Coronary artery (tissue), 2 donors: ENCODE measurements around the gene DICER1.

ENCODE experiments used
- DNase-seq: peaks from one replicate; pipeline ENCODE4 v3.0.0-alpha.2; 2017; ENCODE audit warnings: low spot score
- H3K27ac ChIP-seq, 2 donors: fragments of 200-600 bp; sonication (generic); one replicate each; pipeline ENCODE4 v1.5.1; 2016 to 2019
- H3K4me3 ChIP-seq: fragments of 200-600 bp; sonication (generic); 2 replicates; pipeline ENCODE4 v1.5.1; 2016; ENCODE audit warnings: mild to moderate bottlenecking, moderate library complexity
- TF ChIP-seq, protein P1 (sequence below): fragments of 200-600 bp; sonication (generic); IDR thresholded peaks from one replicate; pipeline ENCODE4 v1.5.1; 2019; ENCODE audit warnings: antibody characterized with exemption

Gene DICER1

DNA sequence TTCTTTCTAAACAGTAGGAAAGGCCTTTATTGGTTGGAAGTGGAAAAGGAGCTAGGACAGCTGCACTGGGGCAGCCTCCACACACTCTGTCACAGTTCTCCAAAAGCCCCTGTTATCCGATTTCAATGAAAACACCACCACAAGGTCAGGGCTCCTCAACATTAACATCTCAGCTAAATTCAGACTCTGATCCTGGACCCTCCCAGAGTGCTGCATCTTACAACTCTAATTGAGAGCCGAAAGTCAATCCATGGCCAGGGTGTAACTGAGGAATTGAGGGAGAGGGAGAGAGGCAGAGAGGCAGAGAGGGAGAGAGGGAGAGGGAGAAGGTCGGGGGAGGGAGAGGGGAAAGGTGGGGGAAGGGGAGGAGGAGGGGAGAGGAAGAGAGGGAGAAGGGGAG lies 32.1 kb downstream of the DICER1 start:
- H3K27ac ChIP-seq: no peak overlapping the region
- no peak for DNase-seq
- TF ChIP-seq, protein P1, sequence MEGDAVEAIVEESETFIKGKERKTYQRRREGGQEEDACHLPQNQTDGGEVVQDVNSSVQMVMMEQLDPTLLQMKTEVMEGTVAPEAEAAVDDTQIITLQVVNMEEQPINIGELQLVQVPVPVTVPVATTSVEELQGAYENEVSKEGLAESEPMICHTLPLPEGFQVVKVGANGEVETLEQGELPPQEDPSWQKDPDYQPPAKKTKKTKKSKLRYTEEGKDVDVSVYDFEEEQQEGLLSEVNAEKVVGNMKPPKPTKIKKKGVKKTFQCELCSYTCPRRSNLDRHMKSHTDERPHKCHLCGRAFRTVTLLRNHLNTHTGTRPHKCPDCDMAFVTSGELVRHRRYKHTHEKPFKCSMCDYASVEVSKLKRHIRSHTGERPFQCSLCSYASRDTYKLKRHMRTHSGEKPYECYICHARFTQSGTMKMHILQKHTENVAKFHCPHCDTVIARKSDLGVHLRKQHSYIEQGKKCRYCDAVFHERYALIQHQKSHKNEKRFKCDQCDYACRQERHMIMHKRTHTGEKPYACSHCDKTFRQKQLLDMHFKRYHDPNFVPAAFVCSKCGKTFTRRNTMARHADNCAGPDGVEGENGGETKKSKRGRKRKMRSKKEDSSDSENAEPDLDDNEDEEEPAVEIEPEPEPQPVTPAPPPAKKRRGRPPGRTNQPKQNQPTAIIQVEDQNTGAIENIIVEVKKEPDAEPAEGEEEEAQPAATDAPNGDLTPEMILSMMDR: no peak

DNA sequence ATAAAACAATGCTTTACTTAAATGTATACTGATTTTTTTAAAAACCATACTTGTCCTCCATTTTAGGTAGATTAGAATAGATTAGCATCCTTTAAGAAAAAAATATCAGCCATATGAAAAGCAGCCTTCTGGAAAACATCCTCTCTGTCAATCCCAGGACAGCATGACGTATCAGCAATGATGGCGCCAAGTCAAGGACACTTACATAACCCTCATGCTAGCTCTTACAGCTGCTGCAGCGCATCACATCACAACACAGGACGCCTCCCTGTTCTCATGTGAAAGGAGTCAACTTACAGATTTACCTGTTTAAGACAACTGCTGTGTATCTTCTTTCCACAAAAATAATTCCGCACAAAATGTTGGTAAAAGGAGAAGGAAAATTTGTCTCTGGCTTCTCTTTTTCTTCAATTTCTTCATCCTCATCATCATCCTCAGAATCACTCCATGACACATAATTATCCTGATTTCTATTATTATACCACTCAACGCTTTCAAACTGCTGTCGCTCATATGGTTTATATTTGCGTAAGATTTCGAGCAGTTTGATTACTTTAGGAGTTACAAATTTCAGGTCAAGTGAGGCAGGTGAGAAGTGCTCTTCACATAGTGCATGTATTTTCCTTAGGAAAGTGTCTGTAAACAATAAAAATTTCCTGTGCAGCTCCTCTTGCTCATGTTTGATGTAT lies 33.3 kb downstream of the DICER1 start:
- no peak overlapping the region for H3K27ac ChIP-seq
- TF ChIP-seq, protein P1: no peak
- no peak overlapping the region for H3K4me3 ChIP-seq
- DNase-seq: no peak

More for the DNA sequence above, 32.1 kb downstream of the DICER1 start:
- H3K4me3 ChIP-seq: no peak overlapping the region

DNA sequence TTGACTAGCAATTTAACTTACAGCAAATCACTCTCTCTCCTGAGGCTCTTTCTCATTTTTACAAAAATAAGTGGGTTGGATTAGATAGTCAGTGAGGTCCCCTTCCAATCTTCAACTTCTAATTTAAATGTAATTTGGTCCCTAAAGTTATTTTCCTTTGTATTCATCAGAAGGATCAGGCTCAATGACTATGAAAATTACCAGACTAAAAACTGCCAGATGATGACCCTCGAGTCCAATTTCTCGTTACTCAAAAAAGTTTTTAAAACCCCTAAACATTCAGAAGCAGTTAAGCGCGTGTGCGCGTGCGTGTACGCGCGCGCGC lies 34.7 kb downstream of the DICER1 start:
- TF ChIP-seq, protein P1: no peak
- no peak for DNase-seq
- H3K27ac ChIP-seq: no peak overlapping the region
- no peak overlapping the region for H3K4me3 ChIP-seq

DNA sequence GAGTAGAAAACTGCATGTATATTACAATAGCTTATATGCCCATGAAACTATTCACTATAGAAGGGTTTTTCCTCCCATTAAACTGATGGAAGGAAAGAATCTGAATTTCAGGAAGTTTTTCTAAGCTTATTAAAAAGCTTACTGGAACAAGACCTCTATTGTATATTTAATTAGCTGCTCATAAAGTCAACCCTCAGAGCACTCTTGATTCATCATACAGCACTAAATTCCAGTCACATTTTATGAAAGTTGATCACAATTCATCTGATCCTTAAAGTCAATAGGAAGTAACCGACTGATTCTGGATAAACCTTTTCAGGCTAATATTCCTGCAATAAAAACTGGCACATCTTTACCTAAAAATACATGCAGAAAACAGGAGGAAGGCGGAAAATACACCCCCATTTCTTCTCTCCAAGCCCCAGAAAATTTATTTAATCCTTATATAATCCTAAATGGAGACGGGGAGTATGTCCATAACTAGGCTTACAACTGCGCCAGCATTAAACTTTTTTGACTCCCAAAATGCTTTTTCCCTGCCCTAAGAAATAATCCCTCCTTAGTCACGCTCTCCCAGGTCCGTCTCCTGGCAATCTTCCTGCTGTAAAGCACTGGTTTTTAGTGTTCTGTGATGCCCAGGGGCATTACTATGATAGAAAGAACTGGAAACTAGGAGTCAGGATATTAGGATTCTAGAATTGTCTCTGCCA lies 35.3 kb downstream of the DICER1 start:
- no peak overlapping the region for H3K27ac ChIP-seq
- DNase-seq: no peak
- TF ChIP-seq, protein P1: no peak
- H3K4me3 ChIP-seq: no peak overlapping the region

DNA sequence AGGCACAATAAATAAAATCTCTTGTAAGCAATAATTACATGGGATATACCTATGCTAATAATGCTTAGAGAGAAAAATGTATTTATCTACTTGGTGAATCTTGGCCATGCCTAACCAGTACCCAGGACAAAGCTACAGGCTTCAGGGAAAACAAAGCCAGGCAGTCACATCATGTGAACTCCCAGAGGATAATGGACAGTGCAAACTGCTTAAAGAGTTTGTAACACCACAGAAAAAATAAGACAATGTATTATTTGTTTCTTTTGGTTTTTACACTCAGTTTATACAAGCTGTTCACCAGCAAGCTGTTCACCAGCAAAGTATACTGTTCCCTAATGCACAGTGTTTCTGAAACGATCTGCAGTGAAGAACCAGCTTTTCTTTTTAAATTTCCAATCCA lies 38.0 kb downstream of the DICER1 start:
- DNase-seq: no peak
- Histone ChIP-seq H3K27ac (no peak overlapping the region), H3K4me3 (no peak overlapping the region)

DNA sequence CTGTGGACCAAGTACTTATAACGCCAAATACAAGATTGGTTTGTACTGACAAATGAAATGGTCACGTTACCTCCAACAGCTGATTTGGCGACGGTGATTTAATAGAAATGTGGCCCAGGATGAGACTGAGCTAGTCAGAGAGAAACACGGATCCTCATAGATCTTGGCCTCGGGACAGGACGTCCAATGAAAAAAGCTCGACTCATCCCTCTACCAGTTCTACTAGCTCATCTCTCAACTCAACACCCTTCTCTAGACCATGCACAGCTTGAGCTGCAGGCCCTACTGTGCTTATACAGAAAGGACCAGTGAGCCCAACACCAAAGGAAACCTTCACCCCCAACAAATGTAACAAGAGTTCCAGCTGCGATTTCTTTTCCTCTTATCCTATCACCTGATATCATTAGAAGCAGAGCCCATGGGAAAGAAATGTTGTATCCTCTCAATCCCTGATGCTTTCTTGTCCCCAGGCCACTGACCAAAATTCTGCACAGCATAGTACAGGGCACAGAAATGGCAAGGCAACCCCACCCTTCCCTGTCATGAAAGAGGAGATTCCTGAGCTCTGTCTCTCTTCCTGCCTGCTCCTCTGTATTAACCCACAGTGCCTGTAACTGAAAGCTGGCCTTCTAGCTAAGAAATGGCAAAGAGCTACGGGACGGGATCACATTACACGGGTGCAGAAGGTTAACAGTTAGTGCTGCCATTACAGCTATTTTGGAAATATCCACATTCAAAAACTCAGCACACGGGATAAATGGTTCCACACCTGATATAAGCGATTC lies 39.2 kb downstream of the DICER1 start:
- TF ChIP-seq, protein P1: no peak
- Histone ChIP-seq H3K4me3 (no peak overlapping the region), H3K27ac (no peak overlapping the region)
- no peak for DNase-seq

More for the DNA sequence above, 38.0 kb downstream of the DICER1 start:
- TF ChIP-seq, protein P1: no peak
